ENCODE results near the gene GABRB1. TPM values are rescaled to one million over a fixed set of nuclear protein-coding genes. Genes with fewer than 3 reads are reported as not detected.

Gene GABRB1
- total and polyA plus RNA-seq, 2 experiments from 2014 or later = 0.42 to 1.1 TPM

GRCh38 chr4:47187608-47188007, 156.2 kb downstream of the GABRB1 start:
- Histone ChIP-seq H3K4me1 (ENCODE audit: low read depth) (no peaks in the 10 kb centered on the region), H3K27me3 (no peaks in the 10 kb centered on the region), H3K36me3 (no peaks in the 10 kb centered on the region), H3K9me3 (ENCODE audit: low read depth) (no peaks in the 10 kb centered on the region), H3K4me3 (no peak overlapping the region), H3K27ac (no peak overlapping the region)
- TF ChIP-seq CTCF (IDR thresholded peaks at IDR 0.05; ENCODE audit: low read depth, low read length) = no peak
- DNase-seq (ENCODE audit: low read depth in 1 of 2, low spot score in 1 of 2) = no peak

GRCh38 chr4:47193179-47193578, 161.8 kb downstream of the GABRB1 start:
- no peaks in the 10 kb centered on the region for H3K36me3 ChIP-seq
- H3K27me3 ChIP-seq = no peaks in the 10 kb centered on the region
- H3K27ac ChIP-seq = no peak overlapping the region
- no peak overlapping the region for H3K4me3 ChIP-seq
- DNase-seq (ENCODE audit: low read depth in 1 of 2, low spot score in 1 of 2) = no peak
- H3K4me1 ChIP-seq (ENCODE audit: low read depth) = peaks cover 6% of the 10 kb centered on the region
- no peak for TF ChIP-seq CTCF (IDR thresholded peaks at IDR 0.05; ENCODE audit: low read depth, low read length)
- no peaks in the 10 kb centered on the region for H3K9me3 ChIP-seq (ENCODE audit: low read depth)

DNA sequence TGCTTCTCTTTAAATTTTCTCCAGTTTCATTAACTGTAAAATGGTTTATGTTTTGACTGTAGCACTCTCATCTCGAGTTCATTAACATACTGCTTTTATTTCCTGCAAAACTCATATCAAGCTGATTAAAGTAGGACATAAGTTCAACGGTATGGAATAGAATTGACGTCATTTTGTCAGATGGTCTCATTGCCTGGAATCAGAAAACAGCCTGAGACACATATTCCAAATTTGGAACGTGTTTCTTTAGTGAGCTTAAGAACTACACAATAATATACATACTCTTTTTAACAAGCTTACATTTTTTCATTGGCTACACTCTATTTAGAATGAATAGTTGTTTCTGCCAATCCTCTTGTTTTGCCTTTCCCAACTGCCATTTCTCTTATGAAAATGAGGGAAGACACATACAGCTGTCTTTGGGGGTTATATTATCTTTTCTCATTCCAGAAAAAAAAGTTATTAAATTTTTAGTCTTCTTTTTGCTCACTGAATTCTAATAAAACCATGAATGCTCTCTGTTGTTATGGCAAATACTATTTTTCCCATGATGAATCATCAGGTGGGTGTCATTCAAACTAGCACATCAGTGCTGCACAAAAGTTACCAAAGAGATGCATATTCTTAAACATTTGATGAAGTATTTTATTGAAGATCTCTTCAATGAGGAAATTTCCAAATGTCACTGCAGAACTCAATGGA, 162.8 kb downstream of the GABRB1 start:
- Histone ChIP-seq H3K4me3 (no peak overlapping the region), H3K27ac (no peak overlapping the region), H3K9me3 (ENCODE audit: low read depth) (no peaks in the 10 kb centered on the region), H3K36me3 (no peaks in the 10 kb centered on the region), H3K4me1 (ENCODE audit: low read depth) (peaks cover 6% of the 10 kb centered on the region), H3K27me3 (no peaks in the 10 kb centered on the region)
- no peak for TF ChIP-seq CTCF (IDR thresholded peaks at IDR 0.05; ENCODE audit: low read depth, low read length)
- no peak for DNase-seq (ENCODE audit: low read depth in 1 of 2, low spot score in 1 of 2)

- Histone ChIP-seq H3K9me3 (ENCODE audit: low read depth) (no peaks in the 10 kb centered on the region), H3K27me3 (no peaks in the 10 kb centered on the region), H3K4me1 (ENCODE audit: low read depth) (peaks cover 6% of the 10 kb centered on the region), H3K27ac (no peak overlapping the region), H3K36me3 (no peaks in the 10 kb centered on the region), H3K4me3 (no peak overlapping the region)
- no peak for TF ChIP-seq CTCF (IDR thresholded peaks at IDR 0.05; ENCODE audit: low read depth, low read length)
- DNase-seq (ENCODE audit: low read depth in 1 of 2, low spot score in 1 of 2) = no peak
Observed at GRCh38 chr4:47195706-47196105, 164.3 kb downstream of the GABRB1 start.

- Histone ChIP-seq H3K27me3 (no peaks in the 10 kb centered on the region), H3K9me3 (ENCODE audit: low read depth) (no peaks in the 10 kb centered on the region), H3K27ac (no peak overlapping the region), H3K36me3 (no peaks in the 10 kb centered on the region), H3K4me3 (no peak overlapping the region), H3K4me1 (ENCODE audit: low read depth) (peaks cover 6% of the 10 kb centered on the region)
- no peak for TF ChIP-seq CTCF (IDR thresholded peaks at IDR 0.05; ENCODE audit: low read depth, low read length)
- no peak for DNase-seq (ENCODE audit: low read depth in 1 of 2, low spot score in 1 of 2)
Observed at GRCh38 chr4:47198791-47199190, 167.4 kb downstream of the GABRB1 start.

Data from cardiac muscle cell (in vitro differentiated cells and primary cell).